ENCODE results near the gene BMP7.
A peak's percentile ranks its signal among the peaks of the same experiment; 100 is the strongest.

BMP7 gene

GRCh38 chr20:57220337-57221145, 45.9 kb downstream of the BMP7 start:
- H4K8ac ChIP-seq (ENCODE audit: low read depth, low read length) = no peak overlapping the region
- H3K4me3 ChIP-seq (ENCODE audit: low read depth, low read length) = no peak overlapping the region
- no peak overlapping the region for H3K9ac ChIP-seq (ENCODE audit: low read length)
- H4K91ac ChIP-seq (ENCODE audit: low read depth, low read length) = no peak overlapping the region
- H3K79me1 ChIP-seq (ENCODE audit: low read length) = no peaks in the 10 kb centered on the region
- H3K4me2 ChIP-seq (ENCODE audit: low read length) = no peak overlapping the region
- no peak overlapping the region for H2AK5ac ChIP-seq (ENCODE audit: low read length)
- no peak overlapping the region for H2BK120ac ChIP-seq (ENCODE audit: insufficient read depth, low read length, poor library complexity)
- no peak overlapping the region for H3K4ac ChIP-seq (ENCODE audit: low read depth, low read length)
- H3K23ac ChIP-seq (ENCODE audit: low read length) = no peak overlapping the region
- H3K18ac ChIP-seq (ENCODE audit: low read length) = no peak overlapping the region
- no peaks in the 10 kb centered on the region for H3K9me3 ChIP-seq (ENCODE audit: insufficient read depth, low read depth, low read length)
- H4K12ac ChIP-seq (ENCODE audit: low read depth, low read length) = no peak overlapping the region
- no peaks in the 10 kb centered on the region for H3K36me3 ChIP-seq (ENCODE audit: control insufficient read depth in 1 of 2, insufficient read depth in 2 of 2, low read length in 2 of 2)
- peak; percentile 46 to 70 for DNase-seq
- no peaks in the 10 kb centered on the region for H3K79me2 ChIP-seq (ENCODE audit: control insufficient read depth, insufficient read depth, low read length, poor library complexity)
- no peak overlapping the region for H3K14ac ChIP-seq (ENCODE audit: low read length)
- H2BK5ac ChIP-seq (ENCODE audit: low read depth, low read length, poor library complexity) = no peak overlapping the region
- H3K4me1 ChIP-seq (ENCODE audit: control insufficient read depth in 1 of 2, insufficient read depth in 2 of 2, low read length in 2 of 2) = no peaks in the 10 kb centered on the region
- WGBS (ENCODE audit: extremely low coverage, insufficient coverage, insufficient read length) = no CpG with 5 or more reads among the region's 14 CpGs
- H3K27me3 ChIP-seq (ENCODE audit: insufficient read depth, low read length) = no peaks in the 10 kb centered on the region
- no peak overlapping the region for H2BK12ac ChIP-seq (ENCODE audit: low read length)
- no peak overlapping the region for H3K27ac ChIP-seq (ENCODE audit: low read depth, low read length)
- no peak overlapping the region for H2AFZ ChIP-seq (ENCODE audit: insufficient read depth, low read length, poor library complexity)

- no peaks in the 10 kb centered on the region for H3K4me1 ChIP-seq (ENCODE audit: control insufficient read depth in 1 of 2, insufficient read depth in 2 of 2, low read length in 2 of 2)
- no peak overlapping the region for H3K14ac ChIP-seq (ENCODE audit: low read length)
- H3K18ac ChIP-seq (ENCODE audit: low read length) = no peak overlapping the region
- WGBS (ENCODE audit: extremely low coverage, insufficient coverage, insufficient read length) = no CpG with 5 or more reads among the region's 11 CpGs
- H3K4me3 ChIP-seq (ENCODE audit: low read depth, low read length) = no peak overlapping the region
- no peak overlapping the region for H2AFZ ChIP-seq (ENCODE audit: insufficient read depth, low read length, poor library complexity)
- H2BK12ac ChIP-seq (ENCODE audit: low read length) = no peak overlapping the region
- no peak for DNase-seq
- H3K27ac ChIP-seq (ENCODE audit: low read depth, low read length) = no peak overlapping the region
- no peak overlapping the region for H3K9ac ChIP-seq (ENCODE audit: low read length)
- no peak overlapping the region for H2AK5ac ChIP-seq (ENCODE audit: low read length)
- H3K79me1 ChIP-seq (ENCODE audit: low read length) = no peaks in the 10 kb centered on the region
- H3K36me3 ChIP-seq (ENCODE audit: control insufficient read depth in 1 of 2, insufficient read depth in 2 of 2, low read length in 2 of 2) = no peaks in the 10 kb centered on the region
- H4K8ac ChIP-seq (ENCODE audit: low read depth, low read length) = no peak overlapping the region
- H4K12ac ChIP-seq (ENCODE audit: low read depth, low read length) = no peak overlapping the region
- H3K4me2 ChIP-seq (ENCODE audit: low read length) = no peak overlapping the region
- H2BK5ac ChIP-seq (ENCODE audit: low read depth, low read length, poor library complexity) = no peak overlapping the region
- no peak overlapping the region for H3K4ac ChIP-seq (ENCODE audit: low read depth, low read length)
- peaks cover 1% of the 10 kb centered on the region for H3K79me2 ChIP-seq (ENCODE audit: control insufficient read depth, insufficient read depth, low read length, poor library complexity)
- no peak overlapping the region for H2BK120ac ChIP-seq (ENCODE audit: insufficient read depth, low read length, poor library complexity)
- H4K91ac ChIP-seq (ENCODE audit: low read depth, low read length) = no peak overlapping the region
- H3K27me3 ChIP-seq (ENCODE audit: insufficient read depth, low read length) = no peaks in the 10 kb centered on the region
- no peak overlapping the region for H3K23ac ChIP-seq (ENCODE audit: low read length)
- H3K9me3 ChIP-seq (ENCODE audit: insufficient read depth, low read depth, low read length) = no peaks in the 10 kb centered on the region
Measured at GRCh38 chr20:57219071-57219677, 47.3 kb downstream of the BMP7 start.

- Histone ChIP-seq H3K14ac (ENCODE audit: low read length) (no peak overlapping the region), H3K9ac (ENCODE audit: low read length) (no peak overlapping the region), H3K4ac (ENCODE audit: low read depth, low read length) (no peak overlapping the region), H3K4me2 (ENCODE audit: low read length) (no peak overlapping the region), H2AFZ (ENCODE audit: insufficient read depth, low read length, poor library complexity) (no peak overlapping the region), H3K23ac (ENCODE audit: low read length) (no peak overlapping the region), H2AK5ac (ENCODE audit: low read length) (no peak overlapping the region), H3K36me3 (ENCODE audit: control insufficient read depth in 1 of 2, insufficient read depth in 2 of 2, low read length in 2 of 2) (no peaks in the 10 kb centered on the region), H4K8ac (ENCODE audit: low read depth, low read length) (no peak overlapping the region), H3K18ac (ENCODE audit: low read length) (no peak overlapping the region), H3K4me3 (ENCODE audit: low read depth, low read length) (no peak overlapping the region), H3K27ac (ENCODE audit: low read depth, low read length) (no peak overlapping the region), H3K4me1 (ENCODE audit: control insufficient read depth in 1 of 2, insufficient read depth in 2 of 2, low read length in 2 of 2) (no peaks in the 10 kb centered on the region), H3K79me1 (ENCODE audit: low read length) (no peaks in the 10 kb centered on the region), H2BK120ac (ENCODE audit: insufficient read depth, low read length, poor library complexity) (no peak overlapping the region), H3K9me3 (ENCODE audit: insufficient read depth, low read depth, low read length) (no peaks in the 10 kb centered on the region), H2BK12ac (ENCODE audit: low read length) (no peak overlapping the region), H2BK5ac (ENCODE audit: low read depth, low read length, poor library complexity) (no peak overlapping the region), H3K79me2 (ENCODE audit: control insufficient read depth, insufficient read depth, low read length, poor library complexity) (peaks cover 1% of the 10 kb centered on the region), H3K27me3 (ENCODE audit: insufficient read depth, low read length) (no peaks in the 10 kb centered on the region), H4K91ac (ENCODE audit: low read depth, low read length) (no peak overlapping the region), H4K12ac (ENCODE audit: low read depth, low read length) (no peak overlapping the region)
- no CpG with 5 or more reads among the region's 5 CpGs for WGBS (ENCODE audit: extremely low coverage, insufficient coverage, insufficient read length)
- no peak for DNase-seq
Measured at GRCh38 chr20:57218489-57218888, 48.0 kb downstream of the BMP7 start.

- no peak overlapping the region for H4K12ac ChIP-seq (ENCODE audit: low read depth, low read length)
- no peak overlapping the region for H4K91ac ChIP-seq (ENCODE audit: low read depth, low read length)
- H3K4me2 ChIP-seq (ENCODE audit: low read length) = no peak overlapping the region
- H3K4me1 ChIP-seq (ENCODE audit: control insufficient read depth in 1 of 2, insufficient read depth in 2 of 2, low read length in 2 of 2) = peaks cover 3% of the 10 kb centered on the region in 2 experiments
- H3K27ac ChIP-seq (ENCODE audit: low read depth, low read length) = no peak overlapping the region
- H3K14ac ChIP-seq (ENCODE audit: low read length) = no peak overlapping the region
- H3K79me1 ChIP-seq (ENCODE audit: low read length) = no peaks in the 10 kb centered on the region
- H3K79me2 ChIP-seq (ENCODE audit: control insufficient read depth, insufficient read depth, low read length, poor library complexity) = peaks cover 3% of the 10 kb centered on the region
- no peak overlapping the region for H2AFZ ChIP-seq (ENCODE audit: insufficient read depth, low read length, poor library complexity)
- no peaks in the 10 kb centered on the region for H3K27me3 ChIP-seq (ENCODE audit: insufficient read depth, low read length)
- H3K18ac ChIP-seq (ENCODE audit: low read length) = no peak overlapping the region
- DNase-seq = no peak
- H4K8ac ChIP-seq (ENCODE audit: low read depth, low read length) = no peak overlapping the region
- H3K4me3 ChIP-seq (ENCODE audit: low read depth, low read length) = no peak overlapping the region
- H2AK5ac ChIP-seq (ENCODE audit: low read length) = no peak overlapping the region
- H2BK12ac ChIP-seq (ENCODE audit: low read length) = no peak overlapping the region
- H3K9ac ChIP-seq (ENCODE audit: low read length) = no peak overlapping the region
- H3K4ac ChIP-seq (ENCODE audit: low read depth, low read length) = no peak overlapping the region
- no peak overlapping the region for H3K23ac ChIP-seq (ENCODE audit: low read length)
- H2BK120ac ChIP-seq (ENCODE audit: insufficient read depth, low read length, poor library complexity) = no peak overlapping the region
- no peaks in the 10 kb centered on the region for H3K36me3 ChIP-seq (ENCODE audit: control insufficient read depth in 1 of 2, insufficient read depth in 2 of 2, low read length in 2 of 2)
- WGBS (ENCODE audit: extremely low coverage, insufficient coverage, insufficient read length) = no CpG with 5 or more reads among the region's 9 CpGs
- H3K9me3 ChIP-seq (ENCODE audit: insufficient read depth, low read depth, low read length) = no peaks in the 10 kb centered on the region
- no peak overlapping the region for H2BK5ac ChIP-seq (ENCODE audit: low read depth, low read length, poor library complexity)
Measured at GRCh38 chr20:57217802-57218201, 48.6 kb downstream of the BMP7 start.
